ENCODE measurements around the gene PTX4.

Gene PTX4

GRCh38 chr16:1498899-1499676 is 10.3 kb upstream of the PTX4 start:
- Mint-ChIP-seq H3K9me3 (no peaks in the 10 kb centered on the region), H3K4me1 (ENCODE audit: low read depth) (no peaks in the 10 kb centered on the region), H3K36me3 (ENCODE audit: low read depth) (peaks cover 7% of the 10 kb centered on the region), H3K4me3 (no peak overlapping the region), H3K27me3 (ENCODE audit: low read depth) (no peaks in the 10 kb centered on the region), H3K27ac (no peak overlapping the region)

GRCh38 chr16:1497014-1497598 is 8.4 kb upstream of the PTX4 start:
- H3K36me3 Mint-ChIP-seq (ENCODE audit: low read depth) = peaks cover 7% of the 10 kb centered on the region
- H3K4me1 Mint-ChIP-seq (ENCODE audit: low read depth) = peaks cover 10% of the 10 kb centered on the region
- no peaks in the 10 kb centered on the region for H3K27me3 Mint-ChIP-seq (ENCODE audit: low read depth)
- no peak overlapping the region for H3K27ac Mint-ChIP-seq
- no peaks in the 10 kb centered on the region for H3K9me3 Mint-ChIP-seq
- H3K4me3 Mint-ChIP-seq = no peak overlapping the region

- H3K4me1 Mint-ChIP-seq (ENCODE audit: low read depth) = peaks cover 10% of the 10 kb centered on the region
- H3K9me3 Mint-ChIP-seq = no peaks in the 10 kb centered on the region
- no peak overlapping the region for H3K4me3 Mint-ChIP-seq
- no peaks in the 10 kb centered on the region for H3K27me3 Mint-ChIP-seq (ENCODE audit: low read depth)
- H3K36me3 Mint-ChIP-seq (ENCODE audit: low read depth) = peaks cover 7% of the 10 kb centered on the region
- no peak overlapping the region for H3K27ac Mint-ChIP-seq
Observed at GRCh38 chr16:1496464-1496863, 7.7 kb upstream of the PTX4 start.

GRCh38 chr16:1495889-1496262 is 7.1 kb upstream of the PTX4 start:
- Mint-ChIP-seq H3K27me3 (ENCODE audit: low read depth) (no peaks in the 10 kb centered on the region), H3K9me3 (no peaks in the 10 kb centered on the region), H3K4me3 (no peak overlapping the region), H3K27ac (no peak overlapping the region), H3K4me1 (ENCODE audit: low read depth) (peaks cover 10% of the 10 kb centered on the region), H3K36me3 (ENCODE audit: low read depth) (peaks cover 7% of the 10 kb centered on the region)

GRCh38 chr16:1495211-1495888 is 6.6 kb upstream of the PTX4 start:
- Mint-ChIP-seq H3K4me3 (peak overlapping the region; percentile 31), H3K4me1 (ENCODE audit: low read depth) (peaks cover 10% of the 10 kb centered on the region), H3K36me3 (ENCODE audit: low read depth) (peaks cover 7% of the 10 kb centered on the region), H3K27ac (no peak overlapping the region), H3K27me3 (ENCODE audit: low read depth) (no peaks in the 10 kb centered on the region), H3K9me3 (no peaks in the 10 kb centered on the region)

- Mint-ChIP-seq H3K27me3 (ENCODE audit: low read depth) (no peaks in the 10 kb centered on the region), H3K9me3 (no peaks in the 10 kb centered on the region), H3K4me1 (ENCODE audit: low read depth) (peaks cover 10% of the 10 kb centered on the region), H3K27ac (no peak overlapping the region), H3K36me3 (ENCODE audit: low read depth) (peaks cover 7% of the 10 kb centered on the region), H3K4me3 (peak overlapping the region; percentile 85)
Observed at GRCh38 chr16:1494711-1495110, 6.0 kb upstream of the PTX4 start.

- H3K27me3 Mint-ChIP-seq (ENCODE audit: low read depth) = no peaks in the 10 kb centered on the region
- peaks cover 10% of the 10 kb centered on the region for H3K4me1 Mint-ChIP-seq (ENCODE audit: low read depth)
- peaks cover 7% of the 10 kb centered on the region for H3K36me3 Mint-ChIP-seq (ENCODE audit: low read depth)
- no peaks in the 10 kb centered on the region for H3K9me3 Mint-ChIP-seq
- peak overlapping the region; percentile 85 for H3K4me3 Mint-ChIP-seq
- no peak overlapping the region for H3K27ac Mint-ChIP-seq
Observed at GRCh38 chr16:1494129-1494640, 5.4 kb upstream of the PTX4 start.

GRCh38 chr16:1493746-1494094 is 5.0 kb upstream of the PTX4 start:
- Mint-ChIP-seq H3K27me3 (ENCODE audit: low read depth) (no peaks in the 10 kb centered on the region), H3K27ac (peak overlapping the region; percentile 41), H3K4me1 (ENCODE audit: low read depth) (peaks cover 10% of the 10 kb centered on the region), H3K4me3 (peak overlapping the region; percentile 85), H3K9me3 (no peaks in the 10 kb centered on the region), H3K36me3 (ENCODE audit: low read depth) (peaks cover 7% of the 10 kb centered on the region)

GRCh38 chr16:1492923-1493745 is 4.4 kb upstream of the PTX4 start, which contains the start of gene TELO2:
TSS of gene TELO2 (plus strand) at chr16:1493360. CDS start at chr16:1494282, 922 bp downstream.
- peak within 1 kb of the TSS; percentile 98 for H3K4me3 Mint-ChIP-seq
- peaks cover 10% of the 10 kb centered on the region for H3K4me1 Mint-ChIP-seq (ENCODE audit: low read depth)
- H3K36me3 Mint-ChIP-seq (ENCODE audit: low read depth) = peaks cover 7% of the 10 kb centered on the region
- H3K27ac Mint-ChIP-seq = peak within 1 kb of the TSS; percentile 100
- H3K27me3 Mint-ChIP-seq (ENCODE audit: low read depth) = no peaks in the 10 kb centered on the region
- H3K9me3 Mint-ChIP-seq = no peaks in the 10 kb centered on the region

GRCh38 chr16:1492082-1492922 is 3.6 kb upstream of the PTX4 start:
- Mint-ChIP-seq H3K36me3 (ENCODE audit: low read depth) (peaks cover 7% of the 10 kb centered on the region), H3K9me3 (no peaks in the 10 kb centered on the region), H3K4me1 (ENCODE audit: low read depth) (peaks cover 10% of the 10 kb centered on the region), H3K27me3 (ENCODE audit: low read depth) (no peaks in the 10 kb centered on the region), H3K27ac (peak overlapping the region; percentile 100), H3K4me3 (peak overlapping the region; percentile 98)

GRCh38 chr16:1491327-1491726 is 2.6 kb upstream of the PTX4 start:
- Mint-ChIP-seq H3K36me3 (ENCODE audit: low read depth) (peaks cover 3% of the 10 kb centered on the region), H3K27me3 (ENCODE audit: low read depth) (no peaks in the 10 kb centered on the region), H3K27ac (no peak overlapping the region), H3K4me1 (ENCODE audit: low read depth) (peaks cover 10% of the 10 kb centered on the region), H3K4me3 (no peak overlapping the region), H3K9me3 (no peaks in the 10 kb centered on the region)

- no peaks in the 10 kb centered on the region for H3K27me3 Mint-ChIP-seq (ENCODE audit: low read depth)
- H3K4me1 Mint-ChIP-seq (ENCODE audit: low read depth) = peaks cover 10% of the 10 kb centered on the region
- no peaks in the 10 kb centered on the region for H3K9me3 Mint-ChIP-seq
- peaks cover 3% of the 10 kb centered on the region for H3K36me3 Mint-ChIP-seq (ENCODE audit: low read depth)
- H3K4me3 Mint-ChIP-seq = no peak overlapping the region
- H3K27ac Mint-ChIP-seq = no peak overlapping the region
Observed at GRCh38 chr16:1489077-1489476, 333 bp upstream of the PTX4 start.

GRCh38 chr16:1488054-1488601 is 616 bp downstream of the PTX4 start:
- Mint-ChIP-seq H3K4me3 (no peak overlapping the region), H3K27ac (no peak overlapping the region), H3K36me3 (ENCODE audit: low read depth) (peaks cover 3% of the 10 kb centered on the region), H3K4me1 (ENCODE audit: low read depth) (peaks cover 9% of the 10 kb centered on the region), H3K9me3 (no peaks in the 10 kb centered on the region), H3K27me3 (ENCODE audit: low read depth) (no peaks in the 10 kb centered on the region)
